HepG2 (cell line): ENCODE results near the gene XXYLT1. TPM values are rescaled to one million over a fixed set of nuclear protein-coding genes. Genes with fewer than 3 reads are reported as not detected.

Experiments used
- ARID4A ChIP-seq: sonication (generic); formaldehyde crosslinking; IDR thresholded peaks from 2 replicates; pipeline ENCODE4 v1.5.0; 2020; ENCODE audit warnings: mild to moderate bottlenecking, missing genetic modification reagents, borderline replicate concordance
- DNMT1 ChIP-seq: sonication (generic); formaldehyde crosslinking; IDR thresholded peaks from 2 replicates; pipeline ENCODE4 v1.5.1; 2020; ENCODE audit warnings: mild to moderate bottlenecking, missing genetic modification reagents
- KDM1A ChIP-seq: IDR thresholded peaks from 2 replicates; pipeline ENCODE4 v1.6.1; 2016; ENCODE audit warnings: missing compliant biosample characterization
- KDM5B ChIP-seq: sonication (generic); formaldehyde crosslinking; IDR thresholded peaks from 2 replicates; pipeline ENCODE4 v1.4.0; 2020; ENCODE audit warnings: missing genetic modification reagents, mild to moderate bottlenecking, borderline replicate concordance
- PAXIP1 ChIP-seq: sonication (generic); formaldehyde crosslinking; conservative IDR thresholded peaks from 2 replicates; pipeline ENCODE4 v1.4.0; 2020; ENCODE audit warnings: mild to moderate bottlenecking, missing genetic modification reagents, moderate library complexity
- PPARG ChIP-seq: conservative IDR thresholded peaks from 2 replicates; pipeline ENCODE4 v1.6.1; 2016; ENCODE audit warnings: missing biosample characterization, missing genetic modification reagents
- SMYD3 ChIP-seq: sonication (generic); formaldehyde crosslinking; IDR thresholded peaks from 2 replicates; pipeline ENCODE4 v1.8.1; 2023; ENCODE audit warnings: mild to moderate bottlenecking, missing genetic modification reagents
- TGIF2 ChIP-seq: IDR thresholded peaks from 2 replicates; pipeline ENCODE4 v1.6.1; 2016; ENCODE audit warnings: control low read depth, missing compliant biosample characterization
- ZNF10 ChIP-seq: sonication (generic); formaldehyde crosslinking; IDR thresholded peaks from 2 replicates; pipeline ENCODE4 v1.4.0; 2020; ENCODE audit warnings: mild to moderate bottlenecking, low read depth, missing genetic modification reagents, borderline replicate concordance
- ZNF574 ChIP-seq: sonication (generic); formaldehyde crosslinking; IDR thresholded peaks from 2 replicates; pipeline ENCODE4 v1.4.0; 2020; ENCODE audit warnings: missing genetic modification reagents
- ZNF746 ChIP-seq: sonication (generic); formaldehyde crosslinking; IDR thresholded peaks from 2 replicates; pipeline ENCODE4 v1.8.0; 2022; ENCODE audit warnings: mild to moderate bottlenecking, missing genetic modification reagents
- polyA plus RNA-seq, 8 experiments: library from polyadenylated mRNA; depleted of rRNA in 3 of 8; stranded (reverse) in 7 of 8; unstranded in 1 of 8; fragments of >200 nt; fragmentation: Illumina TruSeq in 4 of 8; extraction: Trizol in 4 of 8; gene quantifications; 2 replicates each; pipeline versions ENCODE4 v1.2.1 to v1.2.3, GENCODE V29; 2011 to 2016; ENCODE audit warnings: low read depth in 4 of 8, missing spikeins in 1 of 8, mixed read lengths in 1 of 8; ENCODE audit not compliant: insufficient read depth in 1 of 8
- total RNA-seq, 5 experiments: library from RNA; depleted of rRNA; stranded (reverse); fragments of >200 nt; fragmentation: Illumina TruSeq; extraction: Trizol; gene quantifications; 2 replicates each; pipeline ENCODE4 v1.2.3, GENCODE V29; 2016; ENCODE audit warnings: low read depth in 1 of 5
- TF ChIP-seq, protein P1 (sequence below): sonication (generic); formaldehyde crosslinking; IDR thresholded peaks from 2 replicates; pipeline ENCODE4 v1.8.0; 2022; ENCODE audit warnings: missing genetic modification reagents, low read depth, mild to moderate bottlenecking, borderline replicate concordance
- TF ChIP-seq, protein P2 (sequence below): sonication (generic); formaldehyde crosslinking; IDR thresholded peaks from 2 replicates; pipeline ENCODE4 v1.4.0; 2020; ENCODE audit warnings: mild to moderate bottlenecking, missing genetic modification reagents

XXYLT1 gene
- total and polyA plus RNA-seq, 2 of the 13 experiments (the other 11 are each of a cell fraction or from before 2014, with no cell fraction given) = 17.7 to 19.0 TPM

- TF ChIP-seq ZNF10 (CRISPR knock-in tag) (no peak), SMYD3 (0 out of 2 replicates have a peak, but pooled peaks have one; percentile 25), PPARG (peak; percentile 80), TGIF2 (CRISPR knock-in tag) (peak; percentile 86), ZNF746 (CRISPR knock-in tag) (peak; percentile 61; the same call in 1 of the 2 replicates), ZNF574 (CRISPR knock-in tag) (peak; percentile 22; the same call in 1 of the 2 replicates), KDM5B (no peak), PAXIP1 (peak; percentile 93), ARID4A (CRISPR knock-in tag) (peak; percentile 24; the same call in 1 of the 2 replicates), KDM1A (0 out of 2 replicates have a peak, but pooled peaks have one; percentile 52), DNMT1 (CRISPR knock-in tag) (no peak)
- TF ChIP-seq, protein P1, sequence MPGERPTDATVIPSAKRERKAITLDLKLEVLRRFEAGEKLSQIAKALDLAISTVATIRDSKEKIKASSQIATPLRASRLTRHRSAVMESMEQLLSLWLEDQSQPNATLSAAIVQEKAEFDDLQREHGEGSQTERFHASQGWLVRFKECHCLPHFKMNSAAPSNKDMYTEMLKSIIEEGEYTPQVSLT (CRISPR knock-in tag) = no peak
- TF ChIP-seq, protein P2, sequence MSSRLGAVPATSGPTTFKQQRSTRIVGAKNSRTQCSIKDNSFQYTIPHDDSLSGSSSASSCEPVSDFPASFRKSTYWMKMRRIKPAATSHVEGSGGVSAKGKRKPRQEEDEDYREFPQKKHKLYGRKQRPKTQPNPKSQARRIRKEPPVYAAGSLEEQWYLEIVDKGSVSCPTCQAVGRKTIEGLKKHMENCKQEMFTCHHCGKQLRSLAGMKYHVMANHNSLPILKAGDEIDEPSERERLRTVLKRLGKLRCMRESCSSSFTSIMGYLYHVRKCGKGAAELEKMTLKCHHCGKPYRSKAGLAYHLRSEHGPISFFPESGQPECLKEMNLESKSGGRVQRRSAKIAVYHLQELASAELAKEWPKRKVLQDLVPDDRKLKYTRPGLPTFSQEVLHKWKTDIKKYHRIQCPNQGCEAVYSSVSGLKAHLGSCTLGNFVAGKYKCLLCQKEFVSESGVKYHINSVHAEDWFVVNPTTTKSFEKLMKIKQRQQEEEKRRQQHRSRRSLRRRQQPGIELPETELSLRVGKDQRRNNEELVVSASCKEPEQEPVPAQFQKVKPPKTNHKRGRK = no peak
Observed at GRCh38 chr3:195165790-195166189, 105.2 kb downstream of the XXYLT1 start (continued).
